Fibroblast of skin of right biceps (primary cell): ENCODE measurements around the gene ZBTB37.
A peak's percentile ranks its signal among the peaks of the same experiment; 100 is the strongest.
"Not testable (repeated sequence)": the region's sequence is repeated elsewhere in the genome, so short reads cannot be mapped to it uniquely, and the experiment has no call there.

ENCODE experiments used
- DNase-seq: peaks from one replicate; pipeline ENCODE4 v3.0.0-alpha.2; 2013

Gene ZBTB37

GRCh38 chr1:173914366-173914871 is 46.2 kb downstream of the ZBTB37 start:
- DNase-seq: peak; percentile 10

- no peak for DNase-seq
Observed at GRCh38 chr1:173915596-173915995, 47.4 kb downstream of the ZBTB37 start.

GRCh38 chr1:173916667-173917066 is 48.5 kb downstream of the ZBTB37 start:
- DNase-seq: no peak

GRCh38 chr1:173917149-173917548 is 49.0 kb downstream of the ZBTB37 start, which contains the start of gene SERPINC1:
Gene SERPINC1 (minus strand): TSS chr1:173917327. CDS start chr1:173917259, 68 bp downstream.
- no peak for DNase-seq

- DNase-seq: no peak
Observed at GRCh38 chr1:173917635-173918493, 49.7 kb downstream of the ZBTB37 start.

GRCh38 chr1:173920861-173921260 is 52.7 kb downstream of the ZBTB37 start:
- no peak for DNase-seq

- no peak for DNase-seq
Observed at GRCh38 chr1:173925306-173926242, 57.4 kb downstream of the ZBTB37 start.

- DNase-seq: not testable (repeated sequence)
Observed at GRCh38 chr1:173930541-173930940, 62.4 kb downstream of the ZBTB37 start.

GRCh38 chr1:173934440-173934839 is 66.3 kb downstream of the ZBTB37 start:
- no peak for DNase-seq

GRCh38 chr1:173937062-173937461 is 68.9 kb downstream of the ZBTB37 start:
- no peak for DNase-seq

GRCh38 chr1:173946380-173946921 is 78.3 kb downstream of the ZBTB37 start:
- no peak for DNase-seq

- DNase-seq: no peak
Observed at GRCh38 chr1:173948594-173948993, 80.4 kb downstream of the ZBTB37 start.
